ENCODE results near the gene PET100. TPM values are rescaled to one million over a fixed set of nuclear protein-coding genes. Genes with fewer than 3 reads are reported as not detected.
A peak's percentile ranks its signal among the peaks of the same experiment; 100 is the strongest.

Gene PET100
- 10 to 100 TPM; 12.0 to 23.1 TPM for total RNA-seq

- H3K36me3 ChIP-seq: peaks cover 16% of the 10 kb centered on the region
- peak within 1 kb of the TSS; percentile 63 to 85 for H3K27ac ChIP-seq
- no peaks in the 10 kb centered on the region for H3K27me3 ChIP-seq
- DNase-seq (ENCODE audit: low spot score): peak; percentile 99
- H3K9me3 ChIP-seq: no peaks in the 10 kb centered on the region
- TF ChIP-seq, protein P1, sequence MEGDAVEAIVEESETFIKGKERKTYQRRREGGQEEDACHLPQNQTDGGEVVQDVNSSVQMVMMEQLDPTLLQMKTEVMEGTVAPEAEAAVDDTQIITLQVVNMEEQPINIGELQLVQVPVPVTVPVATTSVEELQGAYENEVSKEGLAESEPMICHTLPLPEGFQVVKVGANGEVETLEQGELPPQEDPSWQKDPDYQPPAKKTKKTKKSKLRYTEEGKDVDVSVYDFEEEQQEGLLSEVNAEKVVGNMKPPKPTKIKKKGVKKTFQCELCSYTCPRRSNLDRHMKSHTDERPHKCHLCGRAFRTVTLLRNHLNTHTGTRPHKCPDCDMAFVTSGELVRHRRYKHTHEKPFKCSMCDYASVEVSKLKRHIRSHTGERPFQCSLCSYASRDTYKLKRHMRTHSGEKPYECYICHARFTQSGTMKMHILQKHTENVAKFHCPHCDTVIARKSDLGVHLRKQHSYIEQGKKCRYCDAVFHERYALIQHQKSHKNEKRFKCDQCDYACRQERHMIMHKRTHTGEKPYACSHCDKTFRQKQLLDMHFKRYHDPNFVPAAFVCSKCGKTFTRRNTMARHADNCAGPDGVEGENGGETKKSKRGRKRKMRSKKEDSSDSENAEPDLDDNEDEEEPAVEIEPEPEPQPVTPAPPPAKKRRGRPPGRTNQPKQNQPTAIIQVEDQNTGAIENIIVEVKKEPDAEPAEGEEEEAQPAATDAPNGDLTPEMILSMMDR (IDR thresholded peaks at IDR 0.05): no peak
- H3K4me3 ChIP-seq: peak within 1 kb of the TSS; percentile 82 to 96
- peaks cover 0 to 35% of the 10 kb centered on the region in 2 donors for H3K4me1 ChIP-seq
These were observed at the start of gene PET100, which contains the start of gene XAB2 for GRCh38 chr19:7629347-7630054. TSS of gene PET100 (plus strand) at chr19:7629793. CDS start at chr19:7629834, 41 bp downstream. TSS of gene XAB2 (minus strand) at chr19:7629545. CDS start at chr19:7629527, 18 bp downstream.

DNA sequence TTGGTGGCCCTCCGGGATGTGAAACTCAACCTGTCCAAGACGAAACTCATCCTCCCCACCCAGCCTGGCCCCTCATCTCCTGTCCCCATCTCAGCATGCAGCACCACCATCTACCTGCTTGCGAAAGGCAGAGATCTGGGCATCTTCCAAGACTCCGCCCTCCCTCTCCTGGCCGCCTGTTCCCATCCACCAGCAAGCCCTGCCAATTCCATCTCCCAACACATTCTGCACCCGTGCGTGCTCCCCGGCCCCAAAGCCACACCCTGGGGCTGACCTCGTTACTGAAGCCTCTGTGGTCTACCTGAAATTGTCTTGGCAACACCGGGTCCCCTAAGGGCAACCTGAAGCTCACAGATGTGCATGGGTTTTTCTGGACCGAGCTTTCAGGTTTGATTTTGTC, 47.1 kb upstream of the PET100 start:
- H3K36me3 ChIP-seq: no peaks in the 10 kb centered on the region
- H3K27me3 ChIP-seq: no peaks in the 10 kb centered on the region
- H3K9me3 ChIP-seq: no peaks in the 10 kb centered on the region
- H3K27ac ChIP-seq: no peak overlapping the region
- no peaks in the 10 kb centered on the region for H3K4me1 ChIP-seq
- TF ChIP-seq, protein P1 (IDR thresholded peaks at IDR 0.05): no peak
- no peak for DNase-seq (ENCODE audit: low spot score)
- H3K4me3 ChIP-seq: no peak overlapping the region

- Histone ChIP-seq H3K36me3 (no peaks in the 10 kb centered on the region), H3K9me3 (no peaks in the 10 kb centered on the region), H3K27ac (no peak overlapping the region), H3K27me3 (no peaks in the 10 kb centered on the region), H3K4me3 (no peak overlapping the region), H3K4me1 (no peaks in the 10 kb centered on the region)
- DNase-seq (ENCODE audit: low spot score): no peak
- TF ChIP-seq, protein P1 (IDR thresholded peaks at IDR 0.05): no peak
These were observed 39.8 kb upstream of the PET100 start for GRCh38 chr19:7589822-7590221.

DNA sequence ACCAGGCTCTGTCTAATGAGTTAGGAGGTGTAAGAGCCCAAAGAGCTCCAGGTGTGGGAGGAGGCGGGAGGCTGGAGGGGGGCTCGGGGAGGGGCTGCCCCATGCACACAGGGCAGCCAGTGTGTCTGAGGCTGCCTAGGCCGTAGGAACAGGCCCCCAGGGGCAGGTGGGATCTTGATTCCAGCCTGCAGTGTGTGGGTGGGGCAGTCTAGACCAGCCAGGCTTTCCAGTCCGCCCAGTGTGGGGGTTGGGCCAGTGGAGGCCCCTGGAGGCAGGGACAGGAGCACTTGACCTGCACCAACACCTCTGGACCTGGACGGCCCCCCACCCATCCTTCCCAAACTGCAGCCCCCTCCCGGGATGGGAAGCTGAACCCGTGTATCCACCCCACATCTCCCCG, 39.3 kb upstream of the PET100 start:
- DNase-seq (ENCODE audit: low spot score): no peak
- Histone ChIP-seq H3K27me3 (no peaks in the 10 kb centered on the region), H3K9me3 (no peaks in the 10 kb centered on the region), H3K27ac (no peak overlapping the region), H3K4me1 (no peaks in the 10 kb centered on the region), H3K36me3 (no peaks in the 10 kb centered on the region), H3K4me3 (no peak overlapping the region)
- TF ChIP-seq, protein P1 (IDR thresholded peaks at IDR 0.05): no peak

- no peaks in the 10 kb centered on the region for H3K27me3 ChIP-seq
- TF ChIP-seq, protein P1 (IDR thresholded peaks at IDR 0.05): no peak
- no peak for DNase-seq (ENCODE audit: low spot score)
These were observed 34.0 kb upstream of the PET100 start, which contains the start of gene CAMSAP3 for GRCh38 chr19:7595466-7596133. TSS of gene CAMSAP3 (plus strand) at chr19:7595863. CDS start at chr19:7596003, 140 bp downstream.

More at GRCh38 chr19:7595466-7596133, 34.0 kb upstream of the PET100 start, which contains the start of gene CAMSAP3:
- H3K4me1 ChIP-seq: peaks cover 0 to 4% of the 10 kb centered on the region in 2 donors
- H3K4me3 ChIP-seq: peak within 1 kb of the TSS; percentile 19 to 43
- no peak within 1 kb of the TSS for H3K27ac ChIP-seq
- H3K9me3 ChIP-seq: no peaks in the 10 kb centered on the region
- H3K36me3 ChIP-seq: no peaks in the 10 kb centered on the region
